ENCODE results near the gene ALDOB. TPM values are rescaled to one million over a fixed set of nuclear protein-coding genes. Genes with fewer than 3 reads are reported as not detected.

Gene ALDOB
- total RNA-seq, 1 experiment from 2014 or later: not detected

DNA sequence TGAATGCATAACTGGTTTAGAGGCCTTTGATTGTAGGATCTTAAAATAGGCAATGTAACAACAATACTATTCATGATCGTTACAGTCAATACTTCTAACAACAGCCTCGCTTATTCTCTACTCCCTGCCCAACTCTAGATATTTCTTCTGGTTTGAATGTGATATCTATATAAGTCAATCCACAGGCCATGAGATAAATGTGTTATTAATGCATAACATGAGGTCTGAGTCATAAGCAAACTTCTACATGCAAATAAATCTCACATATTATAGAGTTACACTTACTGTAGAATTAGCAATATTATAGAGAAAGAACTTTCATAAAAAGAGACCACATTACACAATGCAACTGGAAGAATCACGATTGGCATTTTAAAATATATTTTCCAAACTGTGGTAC is 2.9 kb upstream of the ALDOB start:
- H2AFZ ChIP-seq (ENCODE audit: low read length): no peak overlapping the region
- no peak overlapping the region for H2BK15ac ChIP-seq (ENCODE audit: low read depth, low read length)
- no peak overlapping the region for H3K4ac ChIP-seq (ENCODE audit: low read depth, low read length)
- H3K27ac ChIP-seq (ENCODE audit: insufficient read length, low read depth, low read length): no peak overlapping the region
- H3K79me1 ChIP-seq (ENCODE audit: insufficient read depth, low read depth, low read length, poor library complexity, severe bottlenecking): no peaks in the 10 kb centered on the region
- H2BK12ac ChIP-seq (ENCODE audit: insufficient read length, low read depth, low read length): no peak overlapping the region
- no peak overlapping the region for H4K91ac ChIP-seq (ENCODE audit: insufficient read length, low read depth, low read length)
- H3T11ph ChIP-seq (ENCODE audit: low read length): no peak overlapping the region
- H3K23ac ChIP-seq (ENCODE audit: insufficient read length, low read depth, low read length): no peak overlapping the region
- no peaks in the 10 kb centered on the region for H3K9me3 ChIP-seq (ENCODE audit: control insufficient read depth, low read depth, low read length)
- H3K9ac ChIP-seq (ENCODE audit: extremely low read depth, insufficient read length, low read length): no peak overlapping the region
- Mint-ChIP-seq H3K4me1 (no peaks in the 10 kb centered on the region), H3K36me3 (ENCODE audit: insufficient read depth in 1 of 3, low read depth in 3 of 3) (no peaks in the 10 kb centered on the region), H3K27ac (no peak overlapping the region), H3K4me3 (no peak overlapping the region), H3K9me3 (no peaks in the 10 kb centered on the region), H3K27me3 (ENCODE audit: low read depth) (peaks cover 2% of the 10 kb centered on the region; the same call in 1 of the 2 replicates)
- no peak overlapping the region for H3K14ac ChIP-seq (ENCODE audit: insufficient read depth, low read length)
- no peaks in the 10 kb centered on the region for H3K79me2 ChIP-seq (ENCODE audit: insufficient read depth, low read length)
- no peaks in the 10 kb centered on the region for H3K4me1 ChIP-seq (ENCODE audit: insufficient read depth, low read length)
- H4K20me1 ChIP-seq (ENCODE audit: control insufficient read depth, insufficient read depth, insufficient read length): no peaks in the 10 kb centered on the region
- H2AK5ac ChIP-seq (ENCODE audit: insufficient read length, low read length): no peak overlapping the region
- no peaks in the 10 kb centered on the region for H3K23me2 ChIP-seq (ENCODE audit: insufficient read length, low read depth, low read length, poor library complexity, severe bottlenecking)
- H2BK20ac ChIP-seq (ENCODE audit: low read depth, low read length, poor library complexity, severe bottlenecking): no peak overlapping the region
- H3K56ac ChIP-seq (ENCODE audit: insufficient read length, low read depth, low read length): no peak overlapping the region
- TF ChIP-seq, protein P1, sequence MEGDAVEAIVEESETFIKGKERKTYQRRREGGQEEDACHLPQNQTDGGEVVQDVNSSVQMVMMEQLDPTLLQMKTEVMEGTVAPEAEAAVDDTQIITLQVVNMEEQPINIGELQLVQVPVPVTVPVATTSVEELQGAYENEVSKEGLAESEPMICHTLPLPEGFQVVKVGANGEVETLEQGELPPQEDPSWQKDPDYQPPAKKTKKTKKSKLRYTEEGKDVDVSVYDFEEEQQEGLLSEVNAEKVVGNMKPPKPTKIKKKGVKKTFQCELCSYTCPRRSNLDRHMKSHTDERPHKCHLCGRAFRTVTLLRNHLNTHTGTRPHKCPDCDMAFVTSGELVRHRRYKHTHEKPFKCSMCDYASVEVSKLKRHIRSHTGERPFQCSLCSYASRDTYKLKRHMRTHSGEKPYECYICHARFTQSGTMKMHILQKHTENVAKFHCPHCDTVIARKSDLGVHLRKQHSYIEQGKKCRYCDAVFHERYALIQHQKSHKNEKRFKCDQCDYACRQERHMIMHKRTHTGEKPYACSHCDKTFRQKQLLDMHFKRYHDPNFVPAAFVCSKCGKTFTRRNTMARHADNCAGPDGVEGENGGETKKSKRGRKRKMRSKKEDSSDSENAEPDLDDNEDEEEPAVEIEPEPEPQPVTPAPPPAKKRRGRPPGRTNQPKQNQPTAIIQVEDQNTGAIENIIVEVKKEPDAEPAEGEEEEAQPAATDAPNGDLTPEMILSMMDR (conservative IDR thresholded peaks at IDR 0.05): no peak
- no peak overlapping the region for H2BK5ac ChIP-seq (ENCODE audit: insufficient read length, low read length)
- H3K27me3 ChIP-seq (ENCODE audit: insufficient read depth, low read length): no peaks in the 10 kb centered on the region
- WGBS (ENCODE audit: extremely low coverage, insufficient read length, low lambda C conversion rate): no CpG with 5 or more reads among the region's 3 CpGs
- H3K18ac ChIP-seq (ENCODE audit: insufficient read length, low read depth, low read length): no peak overlapping the region
- no peak overlapping the region for H4K8ac ChIP-seq (replicated peaks; ENCODE audit: insufficient read length, low read depth, low read length)
- no peak overlapping the region for H4K5ac ChIP-seq (ENCODE audit: insufficient read length, low read depth, low read length)
- DNase-seq: no peak
- no peak overlapping the region for H2BK120ac ChIP-seq (ENCODE audit: low read depth, low read length, poor library complexity, severe bottlenecking)
- no peak overlapping the region for H3K4me2 ChIP-seq (ENCODE audit: insufficient read depth, insufficient read length, low read length)
